Astrocyte of the spinal cord (primary cell): ENCODE results near the gene SLC34A1.

ENCODE experiments used
- DNase-seq: peaks from one replicate; pipeline ENCODE4 v3.0.0; 2011; ENCODE audit warnings: low read depth, low spot score
- H3K4me3 ChIP-seq: 2 replicates; pipeline ENCODE4 v1.5.1; 2011; ENCODE audit warnings: low read depth, mild to moderate bottlenecking, low read length, moderate library complexity
- CTCF ChIP-seq: IDR thresholded peaks from 2 replicates; pipeline ENCODE4 v1.5.1; 2012; ENCODE audit warnings: low read depth, mild to moderate bottlenecking, low read length, inconsistent platforms
- in situ Hi-C: cut with HindIII; loops from 2 replicates; pipeline ENCODE4 v1.10.0; 2017; ENCODE audit warnings: low sequenced_read_pairs

SLC34A1 gene

GRCh38 chr5:177434942-177435738 lies 50.9 kb downstream of the SLC34A1 start:
- DNase-seq, result no peak
- no peak for TF ChIP-seq CTCF
- no peak overlapping the region for H3K4me3 ChIP-seq
- in situ Hi-C loops, result no loop called here

GRCh38 chr5:177435847-177436536 lies 51.8 kb downstream of the SLC34A1 start:
- in situ Hi-C loops, result no loop called here
- DNase-seq, result no peak
- H3K4me3 ChIP-seq, result no peak overlapping the region
- TF ChIP-seq CTCF, result no peak

GRCh38 chr5:177437623-177438022 lies 53.4 kb downstream of the SLC34A1 start:
- no peak for TF ChIP-seq CTCF
- in situ Hi-C loops, result no loop called here
- no peak overlapping the region for H3K4me3 ChIP-seq
- DNase-seq, result no peak

GRCh38 chr5:177438468-177438867 lies 54.2 kb downstream of the SLC34A1 start:
- DNase-seq, result no peak
- H3K4me3 ChIP-seq, result no peak overlapping the region
- in situ Hi-C loops, result no loop called here
- TF ChIP-seq CTCF, result no peak

- DNase-seq, result no peak
- no peak for TF ChIP-seq CTCF
- H3K4me3 ChIP-seq, result no peak overlapping the region
- in situ Hi-C loops, result no loop called here
These were observed 55.4 kb downstream of the SLC34A1 start for GRCh38 chr5:177439518-177440053.

GRCh38 chr5:177440211-177440989 lies 56.2 kb downstream of the SLC34A1 start:
- TF ChIP-seq CTCF, result no peak
- no peak overlapping the region for H3K4me3 ChIP-seq
- DNase-seq, result no peak
- in situ Hi-C loops, result no loop called here
